GM20000 (cell line): ENCODE measurements around the gene KCNE4.

Experiments
- DNase-seq: peaks from one replicate; pipeline ENCODE4 v3.0.0; 2012; ENCODE audit warnings: low spot score
- TF ChIP-seq, protein P1 (sequence below): IDR thresholded peaks from 2 replicates; pipeline ENCODE4 v1.5.1; 2012; ENCODE audit warnings: mild to moderate bottlenecking, control low read depth; ENCODE audit errors: extremely low read depth, missing control alignments

The KCNE4 gene

DNA sequence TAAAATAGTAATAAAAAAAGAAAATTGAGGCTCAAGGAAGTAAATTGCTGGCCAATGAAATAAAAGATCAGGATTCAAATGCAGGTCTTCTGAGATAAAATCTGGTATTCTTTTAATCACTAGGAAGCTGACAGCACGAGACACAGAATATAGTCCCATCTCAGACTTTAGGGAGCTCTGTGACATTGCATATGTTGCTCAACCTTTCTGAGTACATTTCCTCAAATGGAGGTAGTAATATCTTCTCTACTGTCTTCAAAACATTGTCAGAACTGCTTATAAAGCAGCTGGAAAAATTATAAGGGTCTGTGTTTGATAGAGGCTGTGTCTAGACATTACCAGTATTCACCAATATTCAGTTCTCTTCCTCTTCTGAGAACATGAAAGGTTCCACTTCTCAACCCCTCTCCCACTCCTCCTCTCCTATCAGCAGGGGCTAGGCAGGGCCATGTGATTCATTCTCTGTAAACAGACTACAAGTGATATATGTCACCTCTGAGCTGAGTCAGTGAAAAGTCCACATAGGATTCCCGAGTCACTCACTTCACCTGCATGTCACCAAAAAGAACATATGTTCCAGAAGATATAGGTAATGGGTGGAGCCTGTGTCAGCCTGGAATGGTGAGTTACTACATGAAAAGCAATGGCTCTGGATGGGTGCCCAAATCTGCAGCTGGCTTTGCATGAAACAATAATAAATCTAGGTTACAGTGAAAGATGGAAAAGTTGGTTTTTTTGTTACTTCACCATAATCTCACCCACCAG is 7.1 kb downstream of the KCNE4 start:
- TF ChIP-seq, protein P1, sequence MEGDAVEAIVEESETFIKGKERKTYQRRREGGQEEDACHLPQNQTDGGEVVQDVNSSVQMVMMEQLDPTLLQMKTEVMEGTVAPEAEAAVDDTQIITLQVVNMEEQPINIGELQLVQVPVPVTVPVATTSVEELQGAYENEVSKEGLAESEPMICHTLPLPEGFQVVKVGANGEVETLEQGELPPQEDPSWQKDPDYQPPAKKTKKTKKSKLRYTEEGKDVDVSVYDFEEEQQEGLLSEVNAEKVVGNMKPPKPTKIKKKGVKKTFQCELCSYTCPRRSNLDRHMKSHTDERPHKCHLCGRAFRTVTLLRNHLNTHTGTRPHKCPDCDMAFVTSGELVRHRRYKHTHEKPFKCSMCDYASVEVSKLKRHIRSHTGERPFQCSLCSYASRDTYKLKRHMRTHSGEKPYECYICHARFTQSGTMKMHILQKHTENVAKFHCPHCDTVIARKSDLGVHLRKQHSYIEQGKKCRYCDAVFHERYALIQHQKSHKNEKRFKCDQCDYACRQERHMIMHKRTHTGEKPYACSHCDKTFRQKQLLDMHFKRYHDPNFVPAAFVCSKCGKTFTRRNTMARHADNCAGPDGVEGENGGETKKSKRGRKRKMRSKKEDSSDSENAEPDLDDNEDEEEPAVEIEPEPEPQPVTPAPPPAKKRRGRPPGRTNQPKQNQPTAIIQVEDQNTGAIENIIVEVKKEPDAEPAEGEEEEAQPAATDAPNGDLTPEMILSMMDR = no peak
- no peak for DNase-seq

DNA sequence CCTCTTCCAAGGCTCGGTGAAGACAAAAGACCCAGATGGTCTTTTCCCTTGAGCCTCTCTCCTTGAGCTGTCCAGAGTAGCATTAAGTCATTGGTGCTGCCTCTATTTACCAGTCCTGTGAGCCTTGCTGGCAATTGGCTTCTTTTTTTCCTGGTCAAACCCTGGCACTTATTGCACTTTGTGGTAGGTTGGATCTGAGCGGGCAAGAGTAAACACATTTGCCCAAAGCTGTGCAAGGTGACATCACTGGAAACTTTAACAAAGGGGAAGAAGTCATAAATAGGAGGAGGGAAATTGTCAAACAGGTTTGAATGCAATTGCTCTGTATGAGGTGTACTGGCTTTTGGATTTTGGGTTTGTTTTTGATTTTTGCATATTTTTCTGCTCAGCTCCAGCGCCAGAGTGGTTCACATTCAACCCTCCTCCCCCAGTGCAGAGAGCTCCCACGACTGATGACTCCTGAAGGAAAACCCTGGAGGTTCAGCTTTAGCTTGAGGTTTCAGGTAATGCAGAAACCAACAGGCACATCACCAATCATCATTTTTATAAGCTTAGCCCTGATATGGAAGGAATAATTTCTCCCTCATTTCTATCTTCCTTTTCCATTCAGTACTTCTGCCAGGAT is 8.3 kb downstream of the KCNE4 start:
- TF ChIP-seq, protein P1 = no peak
- DNase-seq = no peak

DNA sequence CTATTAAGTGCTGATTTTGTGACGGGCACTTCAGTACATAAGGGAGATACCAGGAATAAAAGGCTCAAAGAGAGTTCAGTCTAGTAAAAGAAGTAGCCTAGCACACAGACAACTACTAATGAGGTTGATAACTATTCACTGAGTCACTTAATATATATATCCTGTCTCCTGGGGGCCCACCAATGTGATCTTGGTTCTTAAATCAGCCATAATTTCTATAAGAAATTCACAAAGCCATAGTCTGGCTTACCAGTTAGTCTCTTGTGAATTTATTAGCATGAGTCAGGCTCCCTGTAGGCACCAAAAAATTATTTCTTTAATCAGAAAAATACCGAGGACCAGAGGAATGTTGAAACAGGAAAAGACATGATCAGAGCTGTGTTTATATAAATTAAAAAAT is 10.4 kb downstream of the KCNE4 start:
- TF ChIP-seq, protein P1 = no peak

DNA sequence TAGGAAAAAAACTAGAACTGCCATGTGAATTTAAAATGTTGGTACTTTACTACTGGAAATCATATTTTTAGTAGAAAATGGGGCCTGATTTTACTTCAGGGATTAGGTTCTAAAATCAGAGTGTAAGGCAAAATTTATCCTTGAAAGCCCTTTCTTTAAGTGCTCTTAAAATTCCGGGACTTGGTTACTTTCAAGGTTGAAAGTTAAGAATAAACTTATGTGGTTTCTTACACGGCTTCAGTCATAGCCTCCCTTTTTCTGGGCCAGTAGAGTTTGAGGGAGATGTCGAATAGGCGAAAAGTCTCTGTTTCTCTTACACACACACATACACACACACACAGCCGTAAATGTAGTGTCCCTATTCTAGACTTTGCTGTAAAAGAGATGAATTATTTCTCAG is 13.1 kb downstream of the KCNE4 start:
- TF ChIP-seq, protein P1 = no peak
- no peak for DNase-seq

More for the DNA sequence above, 10.4 kb downstream of the KCNE4 start:
- DNase-seq = no peak

DNA sequence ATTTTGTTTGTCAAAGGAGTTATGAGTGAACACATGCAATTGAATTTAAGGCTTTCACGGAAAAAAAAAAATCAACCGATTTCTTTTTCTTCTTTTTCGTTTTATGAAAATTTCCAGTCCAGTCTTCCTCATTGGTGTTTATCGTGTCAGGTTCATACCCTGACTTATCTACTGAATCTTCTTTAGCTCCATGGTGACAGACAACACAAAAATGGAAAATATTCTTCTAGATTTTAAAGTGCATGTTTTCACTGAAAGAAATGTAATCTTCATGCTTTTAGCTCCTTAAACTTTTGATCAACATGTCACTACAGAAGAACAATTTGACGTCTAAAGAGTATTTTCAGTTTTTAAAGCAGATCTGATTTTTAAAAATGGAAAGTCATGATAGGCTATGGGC is 14.7 kb downstream of the KCNE4 start:
- no peak for DNase-seq
- TF ChIP-seq, protein P1 = no peak

DNA sequence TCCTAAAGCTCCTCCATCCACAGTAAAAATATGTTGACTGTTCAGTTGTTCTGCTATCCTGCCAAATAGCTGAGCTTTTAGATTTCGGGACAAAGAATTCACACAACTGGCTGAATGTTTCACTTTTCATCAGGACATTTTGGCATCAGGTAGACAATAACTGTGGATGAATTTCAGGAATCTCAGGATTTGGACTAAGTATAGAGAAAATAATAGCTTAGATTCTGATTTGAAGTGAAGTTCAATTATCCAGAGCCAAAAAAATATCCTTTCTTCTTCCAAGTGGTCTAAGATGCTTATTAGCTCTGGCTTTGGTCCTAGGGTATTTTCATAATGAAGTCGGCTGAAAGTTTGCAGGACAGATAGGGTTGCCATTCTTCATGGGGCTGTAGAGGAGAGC is 16.1 kb downstream of the KCNE4 start:
- TF ChIP-seq, protein P1 = no peak
- no peak for DNase-seq

DNA sequence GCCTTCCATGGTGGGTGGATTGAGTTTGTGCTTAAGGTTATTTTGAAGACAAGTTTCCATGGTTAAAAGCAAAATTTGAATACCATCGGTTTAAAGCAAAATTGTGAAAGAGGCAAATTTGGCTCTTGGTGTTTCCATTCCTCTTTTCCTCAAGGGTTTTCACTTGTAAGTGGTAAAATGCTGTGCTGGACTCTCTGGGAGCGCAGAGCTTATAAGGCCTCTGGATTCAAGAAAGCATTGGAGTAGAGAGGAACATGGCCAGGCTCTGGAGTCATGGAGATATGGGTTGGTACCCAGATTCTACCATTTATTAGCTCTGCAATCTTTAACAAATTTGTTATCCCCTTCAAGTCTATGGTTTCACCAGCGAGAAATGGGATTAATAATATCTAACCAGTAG is 17.5 kb downstream of the KCNE4 start:
- no peak for DNase-seq
- TF ChIP-seq, protein P1 = no peak
